ENCODE measurements around the gene ACTN1. TPM values are rescaled to one million over a fixed set of nuclear protein-coding genes. Genes with fewer than 3 reads are reported as not detected.
"Not testable (repeated sequence)": the region's sequence is repeated elsewhere in the genome, so short reads cannot be mapped to it uniquely, and the experiment has no call there.

ACTN1 gene
- total RNA-seq, 3 donors from 2014 or later, result 93.7 to 607 (median 128) TPM

DNA sequence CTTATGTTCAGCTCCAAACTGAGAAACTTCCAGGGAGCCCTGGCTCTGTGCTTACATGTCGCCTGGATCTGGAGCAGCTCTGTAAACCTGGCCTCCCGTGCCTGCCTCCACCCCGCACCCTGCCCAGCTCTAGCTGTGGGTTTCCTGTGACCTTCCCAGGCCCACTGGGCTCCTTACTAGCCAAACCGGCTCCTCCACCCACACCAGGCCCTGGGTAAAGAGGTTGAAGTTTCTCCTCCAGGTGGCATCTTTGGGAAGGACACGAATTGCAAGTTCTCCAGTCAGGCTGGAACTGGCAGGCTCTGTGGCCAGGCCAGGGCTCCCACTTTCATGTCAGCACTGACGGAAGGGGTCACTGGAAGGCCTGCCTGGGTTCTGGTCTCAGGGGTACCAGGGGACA, 125.4 kb downstream of the ACTN1 start:
- no peak for ATAC-seq
- peaks cover 6% of the 10 kb centered on the region for H3K9me3 ChIP-seq
- TF ChIP-seq, protein P1, sequence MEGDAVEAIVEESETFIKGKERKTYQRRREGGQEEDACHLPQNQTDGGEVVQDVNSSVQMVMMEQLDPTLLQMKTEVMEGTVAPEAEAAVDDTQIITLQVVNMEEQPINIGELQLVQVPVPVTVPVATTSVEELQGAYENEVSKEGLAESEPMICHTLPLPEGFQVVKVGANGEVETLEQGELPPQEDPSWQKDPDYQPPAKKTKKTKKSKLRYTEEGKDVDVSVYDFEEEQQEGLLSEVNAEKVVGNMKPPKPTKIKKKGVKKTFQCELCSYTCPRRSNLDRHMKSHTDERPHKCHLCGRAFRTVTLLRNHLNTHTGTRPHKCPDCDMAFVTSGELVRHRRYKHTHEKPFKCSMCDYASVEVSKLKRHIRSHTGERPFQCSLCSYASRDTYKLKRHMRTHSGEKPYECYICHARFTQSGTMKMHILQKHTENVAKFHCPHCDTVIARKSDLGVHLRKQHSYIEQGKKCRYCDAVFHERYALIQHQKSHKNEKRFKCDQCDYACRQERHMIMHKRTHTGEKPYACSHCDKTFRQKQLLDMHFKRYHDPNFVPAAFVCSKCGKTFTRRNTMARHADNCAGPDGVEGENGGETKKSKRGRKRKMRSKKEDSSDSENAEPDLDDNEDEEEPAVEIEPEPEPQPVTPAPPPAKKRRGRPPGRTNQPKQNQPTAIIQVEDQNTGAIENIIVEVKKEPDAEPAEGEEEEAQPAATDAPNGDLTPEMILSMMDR (IDR thresholded peaks at IDR 0.05), result no peak
- no peak overlapping the region for H3K4me3 ChIP-seq
- no peak for DNase-seq
- no peaks in the 10 kb centered on the region for H3K36me3 ChIP-seq (ENCODE audit: low read depth)
- H3K4me1 ChIP-seq (ENCODE audit: low read depth), result no peaks in the 10 kb centered on the region
- intact Hi-C loops (cut with DNase I, micrococcal nuclease), result no loop called here

DNA sequence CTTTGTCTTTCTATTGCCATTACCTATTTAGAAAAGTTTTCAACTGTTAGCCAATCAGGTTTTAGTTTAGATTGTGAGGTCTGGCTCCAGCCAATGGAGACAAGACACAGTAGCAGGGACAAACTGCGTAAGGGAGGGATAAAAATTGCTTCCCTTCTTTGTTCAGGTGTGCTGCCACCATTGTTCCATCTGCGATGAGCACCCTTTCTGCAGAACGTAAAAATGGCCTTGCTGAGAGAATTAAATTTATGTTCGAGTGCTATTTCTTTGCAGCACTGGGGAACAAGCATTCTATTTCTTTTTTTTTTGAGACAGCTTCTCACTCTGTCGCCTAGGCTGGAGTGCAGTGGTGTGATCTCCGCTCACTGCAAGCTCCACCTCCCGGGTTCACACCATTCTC, 126.6 kb downstream of the ACTN1 start:
- not testable (repeated sequence) for H3K4me1 ChIP-seq (ENCODE audit: low read depth)

DNA sequence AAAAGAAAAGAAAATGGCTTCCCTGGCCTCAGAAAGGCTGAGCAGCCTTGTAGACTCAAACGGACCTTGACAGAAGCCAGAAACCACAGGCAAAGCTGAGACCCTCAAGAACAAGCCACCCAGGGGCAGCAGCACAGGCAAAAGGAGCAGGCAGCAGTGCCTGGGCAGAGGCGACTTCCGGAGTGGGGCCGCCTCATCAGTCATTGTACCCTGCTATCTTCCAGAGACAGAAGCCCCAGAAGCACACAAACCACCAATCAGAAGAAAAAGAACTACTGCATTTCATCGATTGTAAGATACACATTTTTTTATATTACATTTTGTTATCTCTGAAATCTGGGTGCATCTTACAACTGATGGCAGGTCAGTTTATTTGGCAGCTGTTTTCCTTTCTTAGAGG, 128.0 kb downstream of the ACTN1 start:
- intact Hi-C loops (cut with DNase I, micrococcal nuclease), result no loop called here
- ATAC-seq (no peak), DNase-seq (no peak)
- H3K4me1 ChIP-seq (ENCODE audit: low read depth), result no peaks in the 10 kb centered on the region
- H3K4me3 ChIP-seq, result no peak overlapping the region
- H3K9me3 ChIP-seq, result peaks cover 6% of the 10 kb centered on the region
- TF ChIP-seq, protein P1 (IDR thresholded peaks at IDR 0.05), result no peak
- H3K36me3 ChIP-seq (ENCODE audit: low read depth), result no peaks in the 10 kb centered on the region

More for the DNA sequence above, 126.6 kb downstream of the ACTN1 start:
- intact Hi-C loops (cut with DNase I, micrococcal nuclease); H3K36me3 ChIP-seq (ENCODE audit: low read depth); ATAC-seq; DNase-seq; H3K4me3 ChIP-seq; H3K9me3 ChIP-seq: not testable (repeated sequence)

DNA sequence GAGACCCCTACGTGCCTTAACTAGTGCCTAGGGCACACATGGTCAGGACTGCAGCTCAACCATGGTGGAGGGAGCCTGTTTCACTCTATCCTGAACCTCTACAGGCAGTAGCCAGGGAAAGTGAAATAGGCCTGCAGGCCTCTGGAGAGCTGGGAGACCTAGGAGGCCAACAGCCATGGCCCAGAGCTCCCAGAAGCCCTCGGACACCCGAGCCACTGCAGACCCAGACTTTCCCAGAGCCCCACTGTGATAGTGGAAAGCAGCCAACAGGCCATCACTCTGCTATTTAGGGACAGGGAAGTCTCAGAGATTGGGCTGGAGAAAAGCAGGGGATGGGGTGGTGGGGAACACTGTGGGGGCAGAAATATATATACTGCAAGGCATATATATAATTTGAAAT, 129.7 kb downstream of the ACTN1 start:
- intact Hi-C loops (cut with DNase I, micrococcal nuclease), result no loop called here
- TF ChIP-seq, protein P1 (IDR thresholded peaks at IDR 0.05), result no peak
- no peaks in the 10 kb centered on the region for H3K4me1 ChIP-seq (ENCODE audit: low read depth)
- ATAC-seq (no peak), DNase-seq (no peak)
- peaks cover 6% of the 10 kb centered on the region for H3K9me3 ChIP-seq
- H3K36me3 ChIP-seq (ENCODE audit: low read depth), result no peaks in the 10 kb centered on the region
- H3K4me3 ChIP-seq, result no peak overlapping the region

DNA sequence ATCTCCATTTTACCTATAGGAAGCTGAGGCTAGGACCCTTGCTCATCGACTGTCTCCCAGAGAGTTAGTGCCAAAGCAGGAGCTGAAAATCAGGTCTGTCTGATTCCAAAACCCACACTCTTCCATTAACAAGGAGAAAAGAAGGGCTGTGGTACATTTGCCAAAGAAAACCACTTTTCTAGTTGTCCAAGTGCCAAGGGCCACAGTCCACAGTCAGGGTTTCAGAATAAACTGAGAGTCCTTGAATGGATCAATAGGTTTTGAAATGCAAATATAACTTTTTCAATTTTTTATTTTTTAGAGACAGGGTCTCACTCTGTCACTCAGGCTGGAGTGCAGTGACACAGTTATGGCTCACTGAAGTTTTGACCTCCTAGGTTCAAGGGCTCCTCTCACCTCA, 130.8 kb downstream of the ACTN1 start:
- DNase-seq (no peak), ATAC-seq (no peak)
- TF ChIP-seq, protein P1 (IDR thresholded peaks at IDR 0.05), result no peak
- intact Hi-C loops (cut with DNase I, micrococcal nuclease), result no loop called here
- Histone ChIP-seq H3K4me1 (ENCODE audit: low read depth) (no peaks in the 10 kb centered on the region), H3K4me3 (no peak overlapping the region), H3K36me3 (ENCODE audit: low read depth) (no peaks in the 10 kb centered on the region), H3K9me3 (peaks cover 6% of the 10 kb centered on the region)

DNA sequence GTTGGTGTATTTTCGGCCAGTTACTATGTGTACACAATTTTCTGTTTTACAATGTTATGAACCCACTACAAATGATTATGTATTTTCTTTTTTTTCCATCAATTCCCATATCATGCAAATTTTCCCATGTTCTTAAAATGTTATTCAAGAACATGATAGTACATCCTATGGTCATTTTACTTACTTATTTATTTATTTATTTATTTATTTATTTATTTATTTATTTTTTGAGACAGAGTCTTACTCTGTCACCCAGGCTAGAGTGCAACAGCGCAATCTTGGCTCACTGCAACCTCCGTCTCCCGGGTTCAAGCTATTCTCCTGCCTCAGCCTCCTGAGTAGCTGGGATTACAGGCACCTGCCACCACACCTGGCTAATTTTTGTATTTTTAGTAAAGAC, 131.5 kb downstream of the ACTN1 start:
- H3K4me1 ChIP-seq (ENCODE audit: low read depth); ATAC-seq; H3K36me3 ChIP-seq (ENCODE audit: low read depth); intact Hi-C loops (cut with DNase I, micrococcal nuclease); H3K9me3 ChIP-seq; DNase-seq; H3K4me3 ChIP-seq: not testable (repeated sequence)

DNA sequence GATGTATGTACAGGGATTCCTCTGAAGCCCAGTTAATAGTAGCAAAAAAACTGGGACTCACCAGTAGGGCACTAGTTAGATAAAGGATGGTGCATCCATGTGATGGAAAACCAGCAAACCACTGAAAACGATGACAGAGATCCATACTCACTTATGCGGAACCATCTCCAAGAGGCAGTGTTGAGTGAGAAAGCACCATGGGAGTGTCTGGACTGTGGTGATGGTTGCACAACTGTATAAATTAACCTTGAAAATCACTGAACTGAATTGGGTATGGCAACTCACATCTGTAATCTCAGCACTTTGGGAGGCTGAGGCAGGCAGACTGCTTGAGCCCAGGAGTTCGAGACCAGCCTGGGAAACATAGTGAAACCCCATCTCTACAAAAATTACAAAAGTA, 132.6 kb downstream of the ACTN1 start:
- Histone ChIP-seq H3K9me3 (no peaks in the 10 kb centered on the region), H3K4me3 (no peak overlapping the region), H3K4me1 (ENCODE audit: low read depth) (no peaks in the 10 kb centered on the region), H3K36me3 (ENCODE audit: low read depth) (no peaks in the 10 kb centered on the region)
- no peak for DNase-seq
- TF ChIP-seq, protein P1 (IDR thresholded peaks at IDR 0.05), result no peak
- intact Hi-C loops (cut with DNase I, micrococcal nuclease), result no loop called here
- no peak for ATAC-seq

All from mucosa of descending colon (tissue), 3 donors.